Activated CD8-positive, alpha-beta memory T cell treated with anti-CD3 and anti-CD28 coated beads, Interleukin-2, amount 50 U/mL, for 1 hour (primary cell): ENCODE results near the gene RLN1.
"Not testable (repeated sequence)": the region's sequence is repeated elsewhere in the genome, so short reads cannot be mapped to it uniquely, and the experiment has no call there.

Experiments
- DNase-seq: peaks from one replicate; pipeline ENCODE4 v3.0.0-alpha.2; 2020; ENCODE audit errors: extremely low read depth

Gene RLN1, protein sequence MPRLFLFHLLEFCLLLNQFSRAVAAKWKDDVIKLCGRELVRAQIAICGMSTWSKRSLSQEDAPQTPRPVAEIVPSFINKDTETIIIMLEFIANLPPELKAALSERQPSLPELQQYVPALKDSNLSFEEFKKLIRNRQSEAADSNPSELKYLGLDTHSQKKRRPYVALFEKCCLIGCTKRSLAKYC

DNA sequence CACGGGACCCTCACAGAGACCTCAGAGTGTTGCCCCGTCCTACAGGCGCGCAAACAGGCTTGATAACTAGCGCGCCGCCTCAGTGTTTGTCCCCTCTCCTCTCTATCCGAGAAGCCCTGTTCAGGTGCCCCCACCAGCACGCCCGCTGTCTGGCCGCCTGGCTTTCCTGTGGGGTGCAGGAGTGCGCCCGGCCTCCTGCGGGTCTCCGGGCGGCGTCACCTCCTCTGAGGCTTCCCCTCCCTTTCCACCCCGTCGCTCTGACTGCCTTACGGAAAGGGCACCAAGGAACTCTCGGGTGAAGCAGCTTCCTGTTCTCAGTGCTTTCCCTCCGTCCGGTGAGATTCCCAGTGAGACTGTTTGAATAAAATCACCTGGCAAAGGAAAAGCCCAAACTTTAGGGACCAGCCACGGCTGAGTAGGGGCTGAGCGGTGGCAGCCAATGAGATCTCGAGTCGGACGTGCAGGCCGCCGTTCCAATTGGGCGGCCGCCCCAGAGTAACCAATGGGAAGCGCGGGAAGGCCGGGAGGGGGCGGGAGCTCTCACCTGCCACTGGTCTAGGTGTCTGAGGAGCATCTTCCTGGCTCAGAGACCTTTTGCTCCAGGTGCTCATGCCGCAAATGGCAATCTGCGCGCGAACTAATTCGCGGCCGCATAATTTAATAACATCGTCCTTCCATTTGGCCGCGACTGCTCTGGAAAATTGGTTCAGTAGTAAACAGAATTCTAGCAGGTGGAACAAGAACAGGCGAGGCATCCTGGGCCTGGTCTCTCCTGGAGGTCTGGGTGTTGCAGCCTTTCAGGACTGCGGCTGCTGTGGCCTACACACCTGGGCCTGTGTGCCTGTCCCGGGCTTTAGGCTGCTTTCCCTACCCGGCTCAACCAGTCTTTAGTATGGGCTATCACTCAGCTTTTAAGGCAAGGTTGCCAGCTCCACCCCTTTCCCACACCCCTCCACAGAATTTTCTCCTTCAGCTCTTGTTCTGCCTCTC lies at the start of gene RLN1:
TSS of gene RLN1 (minus strand) at position 885 of the 990 bp plus-strand sequence. CDS start at position 755, 130 bp downstream.
- DNase-seq, result not testable (repeated sequence)

DNA sequence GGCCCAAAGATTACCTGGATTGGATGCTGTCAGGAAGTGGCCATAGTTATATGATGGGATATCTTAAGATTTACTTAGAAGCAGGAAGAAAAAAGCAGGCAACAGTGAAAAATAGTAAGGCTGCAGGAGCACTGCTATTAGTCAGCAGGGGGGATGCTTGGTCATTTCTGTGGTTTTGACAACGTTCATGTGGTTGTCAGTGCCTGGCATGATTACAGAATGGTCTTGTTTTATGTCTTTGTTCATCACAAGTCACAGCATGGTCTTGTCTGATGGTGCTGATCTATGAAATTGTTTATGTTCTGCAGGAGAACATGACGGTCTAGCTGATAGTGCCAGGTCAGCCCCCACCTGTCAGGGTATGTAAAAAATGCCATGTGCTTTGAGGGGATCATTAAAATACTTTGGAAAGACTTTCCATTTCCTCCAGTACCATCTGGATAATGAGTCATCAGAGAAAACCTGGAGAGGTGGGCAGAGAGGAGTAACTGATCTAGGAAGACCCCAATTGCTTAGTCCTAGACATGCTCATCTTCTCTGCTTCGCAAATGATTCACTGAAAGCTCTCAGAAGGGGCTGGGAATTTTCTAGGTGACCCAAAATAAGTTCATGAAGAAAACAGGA lies 49.5 kb upstream of the RLN1 start:
- no peak for DNase-seq

DNA sequence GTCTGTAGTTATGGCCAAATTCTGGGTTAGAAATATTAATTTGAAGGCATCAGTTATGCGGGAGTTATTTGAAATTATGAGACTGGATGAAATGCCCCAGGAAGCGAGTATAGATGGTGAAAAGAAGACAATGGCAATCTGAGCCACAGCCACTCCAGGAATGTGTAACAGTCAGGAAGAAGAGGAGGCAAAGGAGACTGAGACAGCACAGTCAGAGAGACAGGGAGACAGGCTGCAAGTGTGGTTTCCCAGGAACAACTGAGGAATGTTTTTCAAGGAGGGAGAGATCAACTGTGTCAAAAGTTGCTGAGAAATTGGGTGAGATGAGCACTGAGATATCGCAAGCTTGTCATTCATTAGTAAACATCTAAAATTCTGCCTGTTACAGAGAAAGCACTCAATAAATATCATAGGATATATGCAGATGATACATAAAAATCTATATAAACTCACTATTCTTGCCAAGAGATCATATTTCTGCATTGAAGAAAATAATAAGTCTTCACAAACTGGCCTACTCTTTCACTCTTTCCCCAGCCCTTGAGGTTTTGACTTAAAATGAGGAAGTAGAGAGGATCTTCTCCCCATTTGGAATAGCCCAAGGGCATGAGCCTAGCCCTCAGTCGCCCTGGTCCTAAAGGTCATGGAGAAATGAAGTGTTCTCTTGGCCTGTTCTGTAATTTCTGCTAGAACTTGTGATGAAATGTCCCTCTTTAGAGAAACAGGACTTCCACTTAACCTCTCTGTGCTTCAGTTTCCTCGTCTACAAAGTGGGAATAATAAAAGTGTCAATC lies 48.5 kb upstream of the RLN1 start:
- no peak for DNase-seq

DNA sequence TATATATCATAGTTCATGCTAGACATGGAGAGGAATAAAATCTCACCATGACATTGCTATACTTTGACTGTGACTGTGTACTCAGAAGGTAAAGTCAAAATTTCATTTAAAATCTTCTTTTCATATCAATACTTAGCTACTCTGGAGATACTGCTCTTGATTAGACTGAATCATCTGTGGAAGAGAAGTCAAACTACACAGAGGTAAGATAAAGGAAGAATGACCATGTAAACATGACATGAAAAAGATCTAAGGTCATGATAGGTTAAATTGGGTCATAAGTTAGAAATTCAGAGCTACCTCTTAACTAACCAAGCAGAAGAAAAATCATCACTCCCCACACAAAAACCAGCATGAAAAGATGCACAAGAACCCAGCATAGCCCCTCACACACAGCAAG lies 44.8 kb upstream of the RLN1 start:
- no peak for DNase-seq

DNA sequence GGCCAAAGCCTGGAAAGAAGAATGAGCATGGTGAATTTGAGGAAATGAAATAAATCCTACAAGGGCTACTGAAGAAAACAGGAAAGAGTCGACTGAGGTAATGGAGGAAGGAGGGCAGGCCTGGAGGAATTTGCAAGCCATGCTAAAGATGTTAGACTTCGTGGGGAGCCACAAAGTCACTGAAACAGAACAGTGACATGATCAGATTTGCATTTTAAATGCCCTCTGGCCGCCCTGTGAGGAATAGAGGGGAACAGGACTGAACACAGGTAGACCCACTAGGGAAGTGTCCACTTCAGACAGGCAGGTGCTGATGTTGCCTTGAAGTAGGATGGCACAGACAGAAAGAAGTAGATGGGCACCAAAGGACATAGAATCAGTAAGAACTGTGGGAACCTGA lies 42.8 kb upstream of the RLN1 start:
- DNase-seq, result no peak

DNA sequence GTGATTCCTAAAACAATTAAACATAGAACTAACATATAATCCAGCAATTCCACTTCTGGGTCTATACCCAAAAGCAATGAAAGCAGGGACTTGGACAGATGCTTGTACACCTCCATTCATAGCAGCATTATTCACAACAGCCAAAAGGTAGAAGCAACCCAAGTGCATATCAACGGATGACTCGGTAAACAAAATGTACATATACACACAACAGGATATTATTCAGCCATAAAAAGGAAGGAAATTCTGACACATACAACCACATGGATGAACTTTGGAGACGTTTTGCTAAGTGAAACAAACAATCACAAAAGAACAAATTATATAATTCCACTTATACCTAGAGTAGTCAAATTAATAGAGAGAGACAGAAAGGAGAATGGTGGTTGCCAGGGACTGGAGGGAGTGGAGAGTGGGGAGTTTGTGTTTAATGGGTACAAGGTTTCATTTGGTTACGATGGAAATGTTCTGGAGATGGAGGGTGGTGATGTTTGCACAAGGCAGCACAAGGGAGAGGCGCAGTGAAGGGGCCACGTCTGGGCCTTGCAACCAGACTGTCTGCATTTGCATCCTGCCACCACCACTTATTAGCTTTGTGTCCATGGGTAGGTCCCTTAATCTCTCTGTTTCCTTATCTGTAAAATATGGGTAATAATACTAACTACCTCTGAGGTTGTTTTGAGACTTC lies 36.3 kb upstream of the RLN1 start:
- DNase-seq, result no peak

DNA sequence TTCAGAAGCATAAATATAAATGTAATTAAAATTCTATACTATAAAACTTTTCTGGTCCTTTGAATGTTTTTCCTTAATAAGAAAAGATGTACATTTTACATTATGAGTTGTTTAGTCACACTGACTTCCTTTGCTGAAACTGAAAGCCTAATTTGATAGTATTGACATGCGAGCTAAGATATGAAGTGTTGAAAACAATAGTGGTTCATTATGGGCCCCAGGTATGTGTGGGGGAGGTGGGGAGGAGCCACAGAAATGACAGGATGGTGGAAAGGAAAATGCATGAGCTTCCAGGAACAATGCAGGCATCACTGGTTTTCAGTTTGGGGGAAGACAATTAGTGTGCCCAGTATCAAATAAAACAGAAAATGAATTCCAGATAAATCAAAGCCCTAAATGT lies 35.4 kb upstream of the RLN1 start:
- no peak for DNase-seq

DNA sequence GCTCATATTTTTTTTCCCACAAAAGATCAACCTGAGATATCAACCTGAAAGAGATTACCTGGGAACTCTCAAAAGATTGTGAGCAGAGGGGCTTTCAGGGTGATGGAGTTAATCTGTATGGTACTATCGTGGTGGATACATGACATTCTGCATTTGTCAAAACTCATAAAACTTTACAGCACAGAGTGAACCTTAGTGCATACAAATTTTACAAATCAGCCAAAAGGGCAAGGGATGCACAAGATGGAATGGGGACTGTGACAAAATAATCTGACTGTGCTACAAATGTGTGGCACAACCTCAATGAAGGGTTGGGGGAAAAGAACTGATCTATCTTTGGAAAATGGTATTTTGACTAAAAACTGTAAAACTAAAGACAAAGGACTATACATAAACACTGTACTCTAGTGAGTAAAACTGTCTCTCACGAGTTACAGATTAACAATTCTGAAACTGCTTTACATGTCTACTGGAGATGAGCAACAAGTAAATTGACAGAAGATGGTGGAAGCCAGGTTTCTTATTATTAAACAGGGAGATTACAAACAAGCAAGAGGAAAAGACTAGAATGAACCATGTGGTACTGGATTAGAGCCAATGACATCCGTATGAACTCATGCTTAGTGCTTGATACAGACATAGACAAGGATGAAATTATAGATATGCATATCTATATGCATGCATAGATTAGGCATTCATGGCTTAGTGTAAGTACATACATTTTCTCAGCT lies 24.8 kb upstream of the RLN1 start:
- no peak for DNase-seq

DNA sequence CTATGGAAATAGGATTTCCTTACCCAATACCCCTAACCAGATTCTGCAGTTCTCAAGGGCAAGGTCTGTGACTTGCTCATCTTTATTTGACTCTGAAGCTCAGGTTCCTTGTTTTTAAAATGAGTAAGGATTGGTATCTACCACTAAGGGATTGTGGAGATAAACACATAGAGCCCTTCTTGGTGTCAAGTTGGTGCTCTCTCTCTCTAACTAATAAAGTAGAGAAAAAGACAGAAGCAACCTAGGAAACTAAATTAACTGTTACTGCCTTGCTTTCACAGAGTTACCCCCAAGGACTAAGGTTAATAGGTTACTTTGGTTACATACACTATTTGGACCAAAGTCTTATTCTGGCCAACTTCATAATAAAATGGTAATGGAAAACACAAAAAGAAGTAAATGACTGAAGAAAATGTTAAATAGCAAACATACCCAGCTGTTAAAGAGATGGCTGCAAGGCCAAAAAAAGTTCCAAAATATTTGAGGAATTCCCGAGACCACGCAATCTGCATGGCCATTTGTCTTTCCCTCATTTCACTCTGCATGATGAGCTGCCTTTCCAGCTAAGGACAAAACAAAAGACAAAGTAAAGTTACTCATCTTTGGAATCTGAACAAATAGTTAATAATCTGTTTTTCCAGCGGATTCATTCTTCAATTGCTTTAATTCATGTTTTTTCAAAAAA lies 21.8 kb upstream of the RLN1 start:
- no peak for DNase-seq

DNA sequence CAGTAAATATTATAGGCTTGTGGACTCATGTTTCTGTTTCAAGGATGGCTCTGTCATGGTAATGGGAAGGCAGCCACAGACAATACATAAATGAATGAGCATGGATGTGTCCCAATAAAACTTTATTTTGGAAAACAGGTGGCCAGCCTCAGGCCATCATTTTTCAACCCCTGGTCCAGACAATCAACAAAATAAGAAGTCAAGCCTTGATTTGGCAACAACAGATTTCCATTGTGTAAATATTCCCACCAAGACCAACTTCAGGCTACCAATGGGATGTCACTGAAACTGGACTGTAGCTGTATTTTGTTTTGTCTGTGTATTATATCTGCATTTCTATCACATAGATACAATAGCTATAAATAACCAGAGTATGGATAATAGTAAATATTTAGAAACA lies 20.7 kb upstream of the RLN1 start:
- DNase-seq, result no peak

DNA sequence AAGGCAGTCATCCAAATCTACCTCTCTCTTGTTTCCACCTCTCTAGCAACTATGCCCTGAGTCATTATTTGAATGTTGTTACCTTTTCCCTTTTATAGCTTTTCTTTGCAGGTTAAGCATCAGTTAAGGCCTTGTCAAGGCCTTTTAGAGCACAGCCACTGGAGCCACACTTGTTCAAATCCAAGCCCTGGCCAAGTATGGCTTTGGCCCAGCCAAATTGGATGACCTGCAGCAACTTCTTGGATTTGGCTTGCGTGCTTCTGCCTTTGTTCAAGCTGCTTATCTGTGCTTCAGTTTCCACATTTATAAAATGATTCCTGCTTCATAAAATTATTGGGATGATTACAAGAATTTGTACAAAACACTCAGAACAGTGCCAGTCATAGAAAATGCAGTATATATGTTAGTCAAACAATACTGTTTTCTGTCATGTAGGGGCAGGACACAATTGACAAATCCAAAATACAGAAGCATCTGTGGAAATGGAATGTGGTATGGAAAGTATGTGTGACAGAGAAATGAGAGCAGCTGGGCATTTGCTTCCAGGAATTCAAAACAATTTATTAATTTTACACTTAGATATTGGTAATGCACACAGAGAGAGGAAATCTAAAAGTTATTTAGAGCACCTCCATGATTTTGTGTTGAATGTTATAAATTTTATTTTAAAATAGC lies 17.9 kb upstream of the RLN1 start:
- DNase-seq, result no peak

DNA sequence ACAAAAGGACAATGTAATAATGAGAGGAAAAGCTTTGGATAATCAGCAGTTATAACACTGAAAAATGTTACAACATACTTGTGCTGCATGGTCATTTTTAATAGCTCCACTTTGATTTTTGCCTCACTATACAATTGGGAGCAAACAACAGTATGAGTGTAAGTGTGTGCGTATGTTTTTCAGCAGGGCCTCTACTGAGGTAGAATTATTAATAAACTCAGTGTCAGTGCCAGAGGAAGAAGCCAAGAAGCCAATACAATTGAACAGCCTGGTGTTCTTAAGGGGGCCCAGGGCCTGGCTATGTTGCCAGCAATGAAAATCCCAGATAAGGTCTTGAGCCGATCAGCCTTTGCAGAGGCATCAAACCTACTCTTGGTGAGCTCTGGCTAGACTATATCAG lies 16.1 kb upstream of the RLN1 start:
- DNase-seq, result no peak

DNA sequence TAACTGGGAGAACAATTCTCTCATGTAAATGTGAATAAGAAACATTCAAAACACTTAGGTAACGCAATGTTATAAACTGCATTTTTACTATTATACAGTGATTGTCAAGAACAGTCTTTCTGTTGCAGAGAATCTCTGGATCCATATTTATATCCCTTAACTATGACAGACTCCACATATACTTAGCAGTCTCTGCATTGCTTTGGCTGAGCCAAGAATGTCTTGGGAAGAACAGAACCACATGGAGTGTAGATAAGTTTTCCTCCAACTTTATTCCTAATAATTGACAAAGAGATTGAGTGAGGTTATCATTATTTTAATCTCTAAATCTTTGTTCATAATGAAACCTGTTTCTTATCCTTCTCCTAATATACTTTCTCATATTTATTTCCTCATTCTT lies 15.6 kb upstream of the RLN1 start:
- DNase-seq, result no peak

DNA sequence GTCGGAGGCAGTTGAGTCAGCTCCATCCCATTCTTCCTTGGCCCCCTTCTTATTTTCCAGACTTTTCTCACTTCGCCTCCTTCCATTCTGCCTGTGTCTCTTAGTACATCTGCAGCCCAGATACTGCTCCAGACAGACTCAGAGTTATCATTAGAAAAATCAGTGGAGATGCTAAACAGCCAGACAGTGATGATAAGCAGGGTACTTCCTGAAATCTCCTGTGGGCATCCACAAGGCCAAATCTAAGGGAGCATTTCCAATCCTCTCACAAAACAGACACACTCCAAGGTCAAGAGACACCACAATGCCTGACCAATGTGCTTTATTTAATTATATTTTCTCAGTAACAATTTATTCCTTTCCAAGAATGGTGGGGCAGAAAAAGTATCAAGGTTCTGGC lies 14.5 kb upstream of the RLN1 start:
- no peak for DNase-seq

DNA sequence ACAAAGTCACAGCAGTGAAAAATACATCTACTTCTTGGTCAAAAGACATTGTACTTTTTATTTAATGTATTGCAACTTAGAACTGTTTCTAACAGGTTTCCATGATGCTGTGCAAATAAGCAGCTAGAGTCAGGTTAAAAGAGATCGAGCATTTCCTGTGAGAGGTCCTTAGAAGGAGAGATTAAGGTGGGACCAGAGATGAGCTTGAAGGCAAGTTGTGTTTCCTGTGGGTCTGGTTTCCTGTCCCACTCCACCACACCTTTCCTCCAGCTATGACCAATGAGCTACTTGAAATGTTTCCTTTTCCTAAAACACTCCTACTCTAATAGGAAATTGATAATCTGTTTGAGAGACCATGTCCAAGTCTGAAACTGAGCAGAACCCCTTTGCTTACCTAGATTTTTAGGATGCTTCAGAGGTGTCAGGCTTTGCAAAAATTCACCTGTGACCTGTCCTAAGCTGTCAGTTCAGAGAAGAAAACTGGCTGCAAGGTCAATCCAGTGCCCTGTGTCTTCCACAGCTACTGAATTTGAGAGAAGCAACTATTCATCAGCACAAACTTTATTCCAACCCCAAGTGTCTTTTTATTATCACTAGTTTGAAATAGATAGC lies 13.1 kb upstream of the RLN1 start:
- DNase-seq, result no peak

DNA sequence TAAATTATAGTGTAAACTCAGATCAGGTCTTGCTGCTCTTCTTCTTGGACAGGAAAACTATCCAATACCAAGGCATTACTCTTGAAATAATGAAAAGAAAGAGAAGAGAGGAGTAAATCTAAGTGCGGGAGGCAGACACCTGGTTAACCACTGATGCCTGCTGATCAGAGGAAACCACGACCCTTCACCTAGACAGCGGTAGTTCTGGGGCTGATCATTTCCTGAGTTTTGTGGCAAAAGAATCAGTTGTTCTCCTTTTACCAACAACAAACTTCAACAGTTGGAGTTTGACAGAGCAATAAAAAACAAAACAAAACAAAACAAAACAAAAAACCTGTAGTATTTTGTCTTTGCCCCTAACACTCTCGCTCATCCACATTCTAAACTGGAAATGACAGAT lies 3.0 kb downstream of the RLN1 start:
- DNase-seq, result no peak

DNA sequence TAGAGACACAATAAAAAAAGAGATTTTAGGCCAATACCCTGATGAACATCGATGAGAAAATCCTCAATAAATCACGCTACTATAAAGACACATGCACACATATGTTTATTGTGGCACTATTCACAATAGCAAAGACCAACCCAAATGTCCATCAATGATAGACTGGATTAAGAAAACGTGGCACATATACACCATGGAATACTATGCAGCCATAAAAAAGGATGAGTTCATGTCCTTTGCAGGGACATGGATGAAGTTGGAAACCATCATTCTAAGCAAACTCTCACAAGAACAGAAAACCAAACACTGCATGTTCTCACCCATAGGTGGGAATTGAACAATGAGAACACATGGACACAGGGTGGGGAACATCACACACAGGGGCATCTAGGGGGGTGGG lies 8.4 kb downstream of the RLN1 start:
- not testable (repeated sequence) for DNase-seq

DNA sequence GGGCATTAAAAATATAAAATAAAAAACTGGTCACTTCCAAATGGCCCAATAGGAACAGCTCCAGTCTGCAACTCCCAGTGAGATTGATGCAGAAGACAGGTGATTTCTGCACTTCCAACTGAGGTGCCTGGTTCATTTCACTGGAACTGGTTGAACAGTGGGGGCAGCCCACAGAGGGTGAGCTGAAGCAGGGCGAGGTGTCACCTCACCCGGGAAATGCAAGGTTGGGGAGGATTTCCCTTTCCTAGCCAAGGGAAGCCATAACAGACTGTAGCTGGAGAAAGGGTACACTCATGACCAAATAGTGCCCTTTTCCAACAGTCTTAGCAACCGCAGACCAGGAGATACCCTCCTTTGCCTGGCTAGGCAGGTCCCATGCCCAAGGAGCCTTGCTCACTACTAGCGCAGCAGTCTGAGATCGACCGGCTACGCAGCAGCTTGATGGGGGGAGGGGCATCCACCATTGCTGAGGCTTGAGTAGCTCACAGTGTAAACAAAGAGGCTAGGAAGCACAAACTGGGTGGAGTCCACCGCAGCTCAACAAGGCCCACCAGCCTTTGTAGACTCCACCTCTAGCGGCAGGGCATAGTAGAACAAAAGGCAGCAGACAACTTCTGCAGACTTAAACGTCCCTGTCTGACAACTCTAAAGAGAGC lies 12.7 kb downstream of the RLN1 start:
- DNase-seq, result no peak

DNA sequence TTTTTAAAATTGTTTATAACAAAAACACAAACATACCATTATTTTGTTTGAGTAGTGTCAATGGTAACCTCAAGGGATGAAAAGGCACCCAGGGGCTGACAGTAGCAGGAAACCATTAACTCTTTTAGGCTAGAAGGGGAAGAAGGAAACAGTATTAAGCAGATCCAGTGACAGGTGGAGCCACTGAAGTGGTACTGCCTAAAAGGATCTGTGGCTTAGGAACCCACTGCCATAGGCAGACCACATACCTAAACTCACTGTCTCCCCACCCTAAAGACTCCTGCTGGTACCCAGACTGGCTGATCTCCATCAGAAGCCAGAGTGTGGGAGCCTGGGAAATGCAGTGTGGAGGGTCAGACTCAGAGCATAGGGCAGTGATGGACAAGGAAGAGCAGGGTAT lies 13.5 kb downstream of the RLN1 start:
- DNase-seq, result no peak
